ENCODE results near the gene ABCB11. TPM values are rescaled to one million over a fixed set of nuclear protein-coding genes. Genes with fewer than 3 reads are reported as not detected.

The ABCB11 gene
- total RNA-seq, 1 experiment from 2014 or later = 0.12 TPM

DNA sequence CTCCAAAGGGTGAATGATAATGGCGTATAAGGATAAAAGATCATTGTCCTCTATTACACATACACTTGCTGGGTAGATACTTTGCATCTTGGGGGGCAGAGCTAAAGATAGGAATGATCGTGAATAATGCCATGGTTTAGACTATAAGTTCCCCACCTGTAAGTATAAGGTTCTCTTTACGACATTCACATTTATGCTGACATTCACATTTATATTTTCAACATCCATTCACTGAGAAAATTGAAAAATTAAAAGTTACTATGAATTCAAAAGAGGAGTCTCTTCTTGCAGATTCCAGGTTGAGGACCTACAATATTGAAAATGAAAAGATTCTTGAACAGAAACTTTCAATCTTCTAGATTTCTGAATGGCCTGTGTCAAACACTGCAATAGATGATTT lies 138.8 kb downstream of the ABCB11 start (continued):
- no peak for TF ChIP-seq TCF7L2 (IDR thresholded peaks at IDR 0.05; ENCODE audit: borderline replicate concordance, extremely low read depth, insufficient read depth, insufficient read length)

DNA sequence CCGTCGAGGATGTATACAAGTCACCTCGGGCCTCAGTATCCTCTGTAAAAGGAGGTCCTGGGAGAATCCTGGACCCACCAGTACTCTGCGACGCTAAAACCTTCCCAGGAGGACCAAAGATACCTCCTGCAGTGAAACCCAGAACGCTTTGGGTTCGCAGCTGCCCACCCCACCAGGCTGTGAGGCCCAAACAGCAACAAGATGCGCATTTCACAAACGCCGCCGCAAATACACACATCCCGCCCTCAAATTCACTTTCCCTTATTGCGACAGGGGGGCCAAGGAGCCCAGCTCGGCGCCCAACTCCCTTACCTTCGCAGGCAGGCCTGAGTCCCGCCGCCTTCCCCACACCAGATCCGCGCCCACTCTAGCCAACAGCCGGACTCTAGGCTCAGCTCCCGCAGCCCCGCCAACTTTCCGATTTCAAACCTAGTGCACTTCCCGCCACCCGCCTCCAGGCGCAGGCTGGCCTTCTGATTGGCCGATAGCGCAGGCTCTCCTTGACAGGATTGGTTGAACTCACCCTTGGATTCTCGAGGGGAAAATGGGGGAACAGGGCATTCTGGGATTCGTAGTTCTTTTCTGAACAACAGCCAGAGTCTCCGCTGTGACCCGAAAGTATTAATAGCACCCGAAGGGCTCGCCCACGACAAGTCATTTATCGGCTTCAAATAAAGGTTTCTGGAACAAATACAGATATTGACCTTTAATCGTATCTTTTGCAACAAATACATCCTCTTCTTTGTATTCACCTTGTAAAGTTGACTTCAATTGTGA lies 140.9 kb downstream of the ABCB11 start, which contains the start of gene SPC25:
Gene SPC25 (minus strand): TSS at position 425 of the 777 bp plus-strand sequence. CDS start 911 bp downstream, outside the sequence.
- ChIA-PET RAD21 (ENCODE audit: low non-redundant PET in 1 of 2, low total read pairs in 2 of 2, uncharacterized antibody in 2 of 2, unreplicated experiment in 2 of 2) (no interaction called here), POLR2A (no interaction called here), CTCF (no interaction called here)
- Histone ChIP-seq H3K9me2 (ENCODE audit: insufficient read depth) (no peaks in the 10 kb centered on the region), H3K4me2 (ENCODE audit: low read length) (peak within 1 kb of the TSS; percentile 84), H2AFZ (ENCODE audit: low read depth, low read length, poor library complexity, severe bottlenecking) (peak within 1 kb of the TSS; percentile 100), H3K27ac (ENCODE audit: low read depth, low read length) (peak within 1 kb of the TSS; percentile 46), H3K4me1 (ENCODE audit: control insufficient read depth in 1 of 2, insufficient read depth in 2 of 2, low read length in 2 of 2) (peaks cover 7 to 11% of the 10 kb centered on the region in 2 experiments; a peak in 3 of 4 replicates), H3K9me3 (ENCODE audit: control insufficient read depth in 1 of 2, insufficient read depth in 1 of 2, low read depth in 1 of 2, low read length in 2 of 2) (no peaks in the 10 kb centered on the region), H3K4me3 (replicated peaks in 1 of 2; ENCODE audit: low read depth in 1 of 2, low read length in 2 of 2) (peak within 1 kb of the TSS; percentile 84 to 95), H3K9ac (ENCODE audit: low read length) (peak within 1 kb of the TSS; percentile 85), H3K27me3 (ENCODE audit: insufficient read depth, low read length) (no peaks in the 10 kb centered on the region), H3K36me3 (ENCODE audit: control insufficient read depth in 1 of 2, insufficient read depth in 2 of 2, low read length in 2 of 2) (peaks cover 6 to 8% of the 10 kb centered on the region in 2 experiments), H3K79me2 (ENCODE audit: insufficient read depth, low read length) (peaks cover 25% of the 10 kb centered on the region), H4K20me1 (ENCODE audit: insufficient read depth) (no peaks in the 10 kb centered on the region)
- peak; percentile 84 for DNase-seq (ENCODE audit: low read depth, low spot score)
- intact Hi-C loops (cut with micrococcal nuclease) = no loop called here
- ATAC-seq = peak; percentile 99
- BruUV-seq (replicated peaks) = no TSS peak
- TF ChIP-seq ZFX (IDR thresholded peaks at IDR 0.05) (peak; percentile 57; the same call in 1 of the 2 replicates), ZNF274 (IDR thresholded peaks at IDR 0.05; ENCODE audit: low read depth, low read length) (no peak), POLR2A (IDR thresholded peaks at IDR 0.05; ENCODE audit: borderline replicate concordance, extremely low read depth, insufficient read depth, insufficient read length) (peak; percentile 64), TCF7L2 (IDR thresholded peaks at IDR 0.05; ENCODE audit: borderline replicate concordance, extremely low read depth, insufficient read depth, insufficient read length) (no peak), CBX3 (IDR thresholded peaks at IDR 0.05; ENCODE audit: low read depth) (no peak), SIN3A (IDR thresholded peaks at IDR 0.05; ENCODE audit: low read depth) (peak; percentile 79), POLR2AphosphoS5 (IDR thresholded peaks at IDR 0.05; ENCODE audit: low read depth, low read length) (peak; percentile 64), SP1 (IDR thresholded peaks at IDR 0.05; ENCODE audit: low read depth) (peak; percentile 99), FOSL1 (IDR thresholded peaks at IDR 0.05; ENCODE audit: low read depth) (no peak), EZH2phosphoT487 (IDR thresholded peaks at IDR 0.05; ENCODE audit: borderline replicate concordance) (no peak), EGR1 (IDR thresholded peaks at IDR 0.05; ENCODE audit: low read depth) (peak; percentile 57; the same call in 1 of the 2 replicates), CEBPB (IDR thresholded peaks at IDR 0.05; ENCODE audit: low read depth) (no peak), JUND (IDR thresholded peaks at IDR 0.05) (no peak), YY1 (IDR thresholded peaks at IDR 0.05; ENCODE audit: extremely low read depth, insufficient replicate concordance, low read depth, low read length) (peak; percentile 93)
- TF ChIP-seq, protein P1, sequence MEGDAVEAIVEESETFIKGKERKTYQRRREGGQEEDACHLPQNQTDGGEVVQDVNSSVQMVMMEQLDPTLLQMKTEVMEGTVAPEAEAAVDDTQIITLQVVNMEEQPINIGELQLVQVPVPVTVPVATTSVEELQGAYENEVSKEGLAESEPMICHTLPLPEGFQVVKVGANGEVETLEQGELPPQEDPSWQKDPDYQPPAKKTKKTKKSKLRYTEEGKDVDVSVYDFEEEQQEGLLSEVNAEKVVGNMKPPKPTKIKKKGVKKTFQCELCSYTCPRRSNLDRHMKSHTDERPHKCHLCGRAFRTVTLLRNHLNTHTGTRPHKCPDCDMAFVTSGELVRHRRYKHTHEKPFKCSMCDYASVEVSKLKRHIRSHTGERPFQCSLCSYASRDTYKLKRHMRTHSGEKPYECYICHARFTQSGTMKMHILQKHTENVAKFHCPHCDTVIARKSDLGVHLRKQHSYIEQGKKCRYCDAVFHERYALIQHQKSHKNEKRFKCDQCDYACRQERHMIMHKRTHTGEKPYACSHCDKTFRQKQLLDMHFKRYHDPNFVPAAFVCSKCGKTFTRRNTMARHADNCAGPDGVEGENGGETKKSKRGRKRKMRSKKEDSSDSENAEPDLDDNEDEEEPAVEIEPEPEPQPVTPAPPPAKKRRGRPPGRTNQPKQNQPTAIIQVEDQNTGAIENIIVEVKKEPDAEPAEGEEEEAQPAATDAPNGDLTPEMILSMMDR (IDR thresholded peaks at IDR 0.05 in 2 of 3, conservative IDR thresholded peaks at IDR 0.05 in 1 of 3; ENCODE audit: borderline replicate concordance in 1 of 3, insufficient read depth in 1 of 3, low read depth in 2 of 3, low read length in 2 of 3) = no peak
- TF ChIP-seq, protein P2, sequence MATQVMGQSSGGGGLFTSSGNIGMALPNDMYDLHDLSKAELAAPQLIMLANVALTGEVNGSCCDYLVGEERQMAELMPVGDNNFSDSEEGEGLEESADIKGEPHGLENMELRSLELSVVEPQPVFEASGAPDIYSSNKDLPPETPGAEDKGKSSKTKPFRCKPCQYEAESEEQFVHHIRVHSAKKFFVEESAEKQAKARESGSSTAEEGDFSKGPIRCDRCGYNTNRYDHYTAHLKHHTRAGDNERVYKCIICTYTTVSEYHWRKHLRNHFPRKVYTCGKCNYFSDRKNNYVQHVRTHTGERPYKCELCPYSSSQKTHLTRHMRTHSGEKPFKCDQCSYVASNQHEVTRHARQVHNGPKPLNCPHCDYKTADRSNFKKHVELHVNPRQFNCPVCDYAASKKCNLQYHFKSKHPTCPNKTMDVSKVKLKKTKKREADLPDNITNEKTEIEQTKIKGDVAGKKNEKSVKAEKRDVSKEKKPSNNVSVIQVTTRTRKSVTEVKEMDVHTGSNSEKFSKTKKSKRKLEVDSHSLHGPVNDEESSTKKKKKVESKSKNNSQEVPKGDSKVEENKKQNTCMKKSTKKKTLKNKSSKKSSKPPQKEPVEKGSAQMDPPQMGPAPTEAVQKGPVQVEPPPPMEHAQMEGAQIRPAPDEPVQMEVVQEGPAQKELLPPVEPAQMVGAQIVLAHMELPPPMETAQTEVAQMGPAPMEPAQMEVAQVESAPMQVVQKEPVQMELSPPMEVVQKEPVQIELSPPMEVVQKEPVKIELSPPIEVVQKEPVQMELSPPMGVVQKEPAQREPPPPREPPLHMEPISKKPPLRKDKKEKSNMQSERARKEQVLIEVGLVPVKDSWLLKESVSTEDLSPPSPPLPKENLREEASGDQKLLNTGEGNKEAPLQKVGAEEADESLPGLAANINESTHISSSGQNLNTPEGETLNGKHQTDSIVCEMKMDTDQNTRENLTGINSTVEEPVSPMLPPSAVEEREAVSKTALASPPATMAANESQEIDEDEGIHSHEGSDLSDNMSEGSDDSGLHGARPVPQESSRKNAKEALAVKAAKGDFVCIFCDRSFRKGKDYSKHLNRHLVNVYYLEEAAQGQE (IDR thresholded peaks at IDR 0.05; ENCODE audit: low read depth) = no peak
- TF ChIP-seq, protein P3, sequence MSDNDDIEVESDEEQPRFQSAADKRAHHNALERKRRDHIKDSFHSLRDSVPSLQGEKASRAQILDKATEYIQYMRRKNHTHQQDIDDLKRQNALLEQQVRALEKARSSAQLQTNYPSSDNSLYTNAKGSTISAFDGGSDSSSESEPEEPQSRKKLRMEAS (IDR thresholded peaks at IDR 0.05) = peak; percentile 41; the same call in 1 of the 2 replicates

All from HCT116 (cell line).